ENCODE results near the gene KRTAP2-2.
"Not testable (repeated sequence)": the region's sequence is repeated elsewhere in the genome, so short reads cannot be mapped to it uniquely, and the experiment has no call there.

DNA sequence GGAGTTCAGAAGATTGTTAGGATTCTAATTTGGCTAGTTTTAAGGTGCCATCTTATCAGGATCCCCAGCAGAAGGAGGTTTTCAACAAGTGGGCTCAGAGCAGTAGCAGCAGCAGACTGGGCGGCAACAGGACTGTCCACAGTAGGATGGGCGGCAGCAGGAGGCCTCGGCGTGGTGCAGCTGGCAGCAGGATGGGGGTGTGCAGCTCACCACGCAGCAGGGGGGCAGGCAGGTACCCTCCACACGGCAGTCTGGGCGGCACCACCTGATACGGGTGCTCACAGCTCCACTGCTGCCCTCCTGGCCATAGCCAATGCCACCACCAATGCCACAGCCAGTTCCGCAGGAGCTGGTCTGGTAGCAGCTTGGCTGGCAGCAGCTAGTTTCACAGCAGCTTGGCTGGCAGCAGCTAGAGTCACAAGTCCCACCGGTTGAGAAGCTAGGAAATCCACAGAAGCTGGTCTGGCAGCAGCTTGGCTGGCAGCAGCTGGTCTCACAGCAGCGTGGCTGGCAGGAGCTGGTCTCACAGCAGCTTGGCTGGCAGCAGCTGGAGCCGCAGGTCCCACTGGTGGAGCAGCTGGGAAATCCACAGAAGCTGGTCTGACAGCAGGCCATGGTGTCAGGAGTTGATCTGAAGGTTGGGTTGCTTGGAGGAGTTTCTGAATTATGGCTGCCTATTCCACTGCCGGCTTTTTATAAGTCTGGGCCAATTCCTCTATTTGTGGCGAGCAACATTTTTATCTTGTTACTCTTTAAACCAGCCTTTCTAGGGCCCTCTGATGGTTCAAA lies 14.1 kb downstream of the KRTAP2-2 start, which contains the start of gene KRTAP1-1:
- TF ChIP-seq, protein P1, sequence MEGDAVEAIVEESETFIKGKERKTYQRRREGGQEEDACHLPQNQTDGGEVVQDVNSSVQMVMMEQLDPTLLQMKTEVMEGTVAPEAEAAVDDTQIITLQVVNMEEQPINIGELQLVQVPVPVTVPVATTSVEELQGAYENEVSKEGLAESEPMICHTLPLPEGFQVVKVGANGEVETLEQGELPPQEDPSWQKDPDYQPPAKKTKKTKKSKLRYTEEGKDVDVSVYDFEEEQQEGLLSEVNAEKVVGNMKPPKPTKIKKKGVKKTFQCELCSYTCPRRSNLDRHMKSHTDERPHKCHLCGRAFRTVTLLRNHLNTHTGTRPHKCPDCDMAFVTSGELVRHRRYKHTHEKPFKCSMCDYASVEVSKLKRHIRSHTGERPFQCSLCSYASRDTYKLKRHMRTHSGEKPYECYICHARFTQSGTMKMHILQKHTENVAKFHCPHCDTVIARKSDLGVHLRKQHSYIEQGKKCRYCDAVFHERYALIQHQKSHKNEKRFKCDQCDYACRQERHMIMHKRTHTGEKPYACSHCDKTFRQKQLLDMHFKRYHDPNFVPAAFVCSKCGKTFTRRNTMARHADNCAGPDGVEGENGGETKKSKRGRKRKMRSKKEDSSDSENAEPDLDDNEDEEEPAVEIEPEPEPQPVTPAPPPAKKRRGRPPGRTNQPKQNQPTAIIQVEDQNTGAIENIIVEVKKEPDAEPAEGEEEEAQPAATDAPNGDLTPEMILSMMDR (conservative IDR thresholded peaks at IDR 0.05), result not testable (repeated sequence)
- not testable (repeated sequence) for TF ChIP-seq EZH2 (IDR thresholded peaks at IDR 0.05; ENCODE audit: low read depth)
